H9 (cell line): Measurements from ENCODE around the gene CCDC121. TPM values are rescaled to one million over a fixed set of nuclear protein-coding genes. Genes with fewer than 3 reads are reported as not detected.

Experiments used
- DNase-seq: peaks from one replicate; pipeline ENCODE4 v3.0.0-alpha.2; 2017
- H2AFZ ChIP-seq: one replicate; pipeline ENCODE4 v1.6.1; 2013; ENCODE audit warnings: mild to moderate bottlenecking, low read length, control low read depth, moderate library complexity
- H2AK5ac ChIP-seq: 2 replicates; pipeline ENCODE4 v1.6.1; 2013; ENCODE audit warnings: low read length, control low read depth, mixed read lengths; ENCODE audit not compliant: insufficient read length
- H2BK120ac ChIP-seq: one replicate; pipeline ENCODE4 v1.6.1; 2013; ENCODE audit warnings: low read depth, mild to moderate bottlenecking, low read length, control low read depth, inconsistent platforms; ENCODE audit not compliant: poor library complexity, severe bottlenecking
- H2BK12ac ChIP-seq: 2 replicates; pipeline ENCODE4 v1.6.1; 2013; ENCODE audit warnings: low read length, control low read depth, mixed read lengths, low read depth; ENCODE audit not compliant: insufficient read length
- H2BK15ac ChIP-seq: 2 replicates; pipeline ENCODE4 v1.6.1; 2013; ENCODE audit warnings: low read depth, low read length, control low read depth
- H2BK20ac ChIP-seq: one replicate; pipeline ENCODE4 v1.6.1; 2013; ENCODE audit warnings: low read depth, mild to moderate bottlenecking, low read length, control low read depth, inconsistent platforms; ENCODE audit not compliant: poor library complexity, severe bottlenecking
- H2BK5ac ChIP-seq: 2 replicates; pipeline ENCODE4 v1.6.1; 2013; ENCODE audit warnings: low read length, control low read depth, mixed read lengths; ENCODE audit not compliant: insufficient read length
- H3K14ac ChIP-seq: 2 replicates; pipeline ENCODE4 v1.6.1; 2013; ENCODE audit warnings: low read length, control low read depth; ENCODE audit not compliant: insufficient read depth
- H3K18ac ChIP-seq: 2 replicates; pipeline ENCODE4 v1.6.1; 2013; ENCODE audit warnings: low read depth, mild to moderate bottlenecking, mixed read lengths, low read length, control low read depth; ENCODE audit not compliant: insufficient read length
- H3K23ac ChIP-seq: 2 replicates; pipeline ENCODE4 v1.6.1; 2013; ENCODE audit warnings: low read length, control low read depth, mixed read lengths, low read depth; ENCODE audit not compliant: insufficient read length
- H3K23me2 ChIP-seq: 2 replicates; pipeline ENCODE4 v1.6.1; 2013; ENCODE audit warnings: low read depth, mild to moderate bottlenecking, mixed read lengths, low read length, control low read depth; ENCODE audit not compliant: insufficient read length, poor library complexity, severe bottlenecking
- H3K27ac ChIP-seq: 2 replicates; pipeline ENCODE4 v1.5.1; 2013; ENCODE audit warnings: low read length, control low read depth, mixed read lengths, low read depth; ENCODE audit not compliant: insufficient read length
- H3K27me3 ChIP-seq: 2 replicates; pipeline ENCODE4 v1.6.1; 2013; ENCODE audit warnings: low read length, control low read depth, inconsistent platforms; ENCODE audit not compliant: insufficient read depth
- H3K4ac ChIP-seq: 2 replicates; pipeline ENCODE4 v1.6.1; 2013; ENCODE audit warnings: low read depth, mild to moderate bottlenecking, control low read depth, inconsistent platforms, low read length, moderate library complexity
- H3K4me1 ChIP-seq: 2 replicates; pipeline ENCODE4 v1.6.1; 2013; ENCODE audit warnings: low read length, control low read depth, inconsistent platforms; ENCODE audit not compliant: insufficient read depth
- H3K4me2 ChIP-seq: 2 replicates; pipeline ENCODE4 v1.6.1; 2013; ENCODE audit warnings: low read length, control low read depth, mixed read lengths; ENCODE audit not compliant: insufficient read length, insufficient read depth
- H3K56ac ChIP-seq: 2 replicates; pipeline ENCODE4 v1.6.1; 2013; ENCODE audit warnings: low read depth, mild to moderate bottlenecking, mixed read lengths, low read length, control low read depth; ENCODE audit not compliant: insufficient read length
- H3K79me1 ChIP-seq: 2 replicates; pipeline ENCODE4 v1.6.1; 2013; ENCODE audit warnings: low read depth, mild to moderate bottlenecking, moderate library complexity, low read length, control low read depth, inconsistent platforms; ENCODE audit not compliant: insufficient read depth, poor library complexity, severe bottlenecking
- H3K79me2 ChIP-seq: 2 replicates; pipeline ENCODE4 v1.6.1; 2013; ENCODE audit warnings: low read length, control low read depth, inconsistent platforms; ENCODE audit not compliant: insufficient read depth
- H3K9ac ChIP-seq: 2 replicates; pipeline ENCODE4 v1.6.1; 2013; ENCODE audit warnings: low read length, control low read depth, mixed read lengths; ENCODE audit not compliant: insufficient read length; ENCODE audit errors: extremely low read depth
- H3K9me3 ChIP-seq: one replicate; pipeline ENCODE4 v1.6.1; 2013; ENCODE audit warnings: low read depth, low read length, inconsistent platforms; ENCODE audit not compliant: control insufficient read depth
- H3T11ph ChIP-seq: one replicate; pipeline ENCODE4 v1.6.1; 2013; ENCODE audit warnings: mild to moderate bottlenecking, low read length, control low read depth, inconsistent platforms
- H4K20me1 ChIP-seq: one replicate; pipeline ENCODE4 v1.6.1; 2013; ENCODE audit not compliant: control insufficient read depth, insufficient read length, insufficient read depth
- H4K5ac ChIP-seq: 2 replicates; pipeline ENCODE4 v1.6.1; 2013; ENCODE audit warnings: low read depth, mild to moderate bottlenecking, mixed read lengths, low read length, control low read depth; ENCODE audit not compliant: insufficient read length
- H4K8ac ChIP-seq: replicated peaks from 2 replicates; pipeline ENCODE4 v1.6.1; 2013; ENCODE audit warnings: low read length, control low read depth, mixed read lengths, low read depth; ENCODE audit not compliant: insufficient read length
- H4K91ac ChIP-seq: 2 replicates; pipeline ENCODE4 v1.6.1; 2013; ENCODE audit warnings: low read depth, mild to moderate bottlenecking, moderate library complexity, mixed read lengths, low read length, control low read depth; ENCODE audit not compliant: insufficient read length
- H3K27ac Mint-ChIP-seq, 3 experiments: 2 replicates in 2 of 3; 3 replicates in 1 of 3; pipeline ENCODE4 v1.8.0; 2020 to 2021; ENCODE audit warnings: mixed read lengths in 3 of 3, mild to moderate bottlenecking in 1 of 3, moderate library complexity in 1 of 3
- H3K27me3 Mint-ChIP-seq: 2 replicates; pipeline ENCODE4 v1.8.0; 2021; ENCODE audit warnings: low read depth, mild to moderate bottlenecking, moderate library complexity, mixed read lengths
- H3K36me3 Mint-ChIP-seq, 3 experiments: 2 replicates in 2 of 3; 3 replicates in 1 of 3; pipeline ENCODE4 v1.8.0; 2020 to 2021; ENCODE audit warnings: low read depth in 3 of 3, mixed read lengths in 3 of 3; ENCODE audit not compliant: insufficient read depth in 1 of 3
- H3K4me1 Mint-ChIP-seq, 2 experiments: 2 replicates each; pipeline ENCODE4 v1.8.0; 2020; ENCODE audit warnings: mixed read lengths in 2 of 2
- H3K4me3 Mint-ChIP-seq, 2 experiments: 2 replicates in 1 of 2; 3 replicates in 1 of 2; pipeline ENCODE4 v1.8.0; 2020 to 2021; ENCODE audit warnings: mild to moderate bottlenecking in 2 of 2, mixed read lengths in 2 of 2, moderate library complexity in 1 of 2
- H3K9me3 Mint-ChIP-seq, 2 experiments: 2 replicates in 1 of 2; 3 replicates in 1 of 2; pipeline ENCODE4 v1.8.0; 2020; ENCODE audit warnings: mild to moderate bottlenecking in 2 of 2, mixed read lengths in 2 of 2, moderate library complexity in 1 of 2
- WGBS: extraction: QIAGEN DNeasy Blood & Tissue Kit; methylation state at CpG from one replicate; pipeline ENCODE4 v1.1.7; 2013; ENCODE audit warnings: missing lambda C conversion rate, low lambda C conversion rate, mixed read lengths; ENCODE audit not compliant: insufficient read length; ENCODE audit errors: extremely low coverage; 5-methylcytosine and 5-hydroxymethylcytosine counted together
- total RNA-seq: library from RNA; stranded (reverse); gene quantifications from 2 replicates; pipeline ENCODE4 v1.2.1, GENCODE V29; 2021
- TF ChIP-seq, protein P1 (sequence below): fragments of 200-600 bp; sonication (generic); conservative IDR thresholded peaks from 3 replicates; pipeline ENCODE4 v1.8.0; 2021; ENCODE audit warnings: antibody characterized with exemption, mild to moderate bottlenecking

The CCDC121 gene
- total RNA-seq, 1 experiment from 2014 or later: 1.2 TPM

DNA sequence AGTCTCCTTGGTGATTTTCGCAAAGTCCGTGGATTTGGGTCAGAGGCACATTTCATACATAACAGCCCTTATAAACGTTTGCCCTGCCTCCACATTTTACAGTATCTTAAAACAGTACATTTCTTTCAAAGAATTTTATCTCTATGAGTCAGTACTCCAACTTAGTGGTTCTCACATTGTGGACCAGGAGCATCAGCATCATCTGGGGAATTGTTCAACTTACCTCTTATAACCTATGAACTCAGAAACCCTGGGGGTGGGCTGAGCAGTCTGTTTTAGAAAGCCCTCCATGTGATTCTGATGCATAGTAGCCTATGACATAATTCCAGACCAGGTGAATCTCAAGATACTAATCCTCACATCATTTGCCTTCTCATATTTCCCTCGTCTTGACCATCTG lies 22.2 kb upstream of the CCDC121 start:
- Histone ChIP-seq H3T11ph (no peak overlapping the region), H3K9me3 (no peaks in the 10 kb centered on the region), H3K9ac (no peak overlapping the region), H2AFZ (no peak overlapping the region), H3K27me3 (no peaks in the 10 kb centered on the region), H2BK5ac (no peak overlapping the region), H4K5ac (no peak overlapping the region), H3K4me1 (no peaks in the 10 kb centered on the region), H3K4me2 (no peak overlapping the region), H2BK12ac (no peak overlapping the region), H2AK5ac (no peak overlapping the region), H2BK15ac (no peak overlapping the region), H2BK120ac (no peak overlapping the region), H3K79me2 (no peaks in the 10 kb centered on the region), H4K8ac (no peak overlapping the region), H3K27ac (no peak overlapping the region), H3K14ac (no peak overlapping the region), H3K18ac (no peak overlapping the region), H2BK20ac (no peak overlapping the region), H3K79me1 (no peaks in the 10 kb centered on the region), H3K4ac (no peak overlapping the region), H4K20me1 (no peaks in the 10 kb centered on the region), H3K23me2 (no peaks in the 10 kb centered on the region), H3K23ac (no peak overlapping the region), H3K56ac (no peak overlapping the region), H4K91ac (no peak overlapping the region)
- TF ChIP-seq, protein P1, sequence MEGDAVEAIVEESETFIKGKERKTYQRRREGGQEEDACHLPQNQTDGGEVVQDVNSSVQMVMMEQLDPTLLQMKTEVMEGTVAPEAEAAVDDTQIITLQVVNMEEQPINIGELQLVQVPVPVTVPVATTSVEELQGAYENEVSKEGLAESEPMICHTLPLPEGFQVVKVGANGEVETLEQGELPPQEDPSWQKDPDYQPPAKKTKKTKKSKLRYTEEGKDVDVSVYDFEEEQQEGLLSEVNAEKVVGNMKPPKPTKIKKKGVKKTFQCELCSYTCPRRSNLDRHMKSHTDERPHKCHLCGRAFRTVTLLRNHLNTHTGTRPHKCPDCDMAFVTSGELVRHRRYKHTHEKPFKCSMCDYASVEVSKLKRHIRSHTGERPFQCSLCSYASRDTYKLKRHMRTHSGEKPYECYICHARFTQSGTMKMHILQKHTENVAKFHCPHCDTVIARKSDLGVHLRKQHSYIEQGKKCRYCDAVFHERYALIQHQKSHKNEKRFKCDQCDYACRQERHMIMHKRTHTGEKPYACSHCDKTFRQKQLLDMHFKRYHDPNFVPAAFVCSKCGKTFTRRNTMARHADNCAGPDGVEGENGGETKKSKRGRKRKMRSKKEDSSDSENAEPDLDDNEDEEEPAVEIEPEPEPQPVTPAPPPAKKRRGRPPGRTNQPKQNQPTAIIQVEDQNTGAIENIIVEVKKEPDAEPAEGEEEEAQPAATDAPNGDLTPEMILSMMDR: no peak
- Mint-ChIP-seq H3K4me1 (peaks cover 10 to 14% of the 10 kb centered on the region in 2 experiments), H3K4me3 (no peak overlapping the region), H3K36me3 (peaks cover 18 to 81% (median 69%) of the 10 kb centered on the region in 3 experiments; a peak in 6 of 7 replicates), H3K27me3 (no peaks in the 10 kb centered on the region), H3K9me3 (no peaks in the 10 kb centered on the region), H3K27ac (no peak overlapping the region)
- no peak for DNase-seq
- no CpG with 5 or more reads among the region's 4 CpGs for WGBS
